Brain pericyte (primary cell): ENCODE results near the gene SRSF9.
"Not testable (repeated sequence)": the region's sequence is repeated elsewhere in the genome, so short reads cannot be mapped to it uniquely, and the experiment has no call there.

Experiments used
- DNase-seq: peaks from one replicate; pipeline ENCODE4 v3.0.0-alpha.2; 2012; ENCODE audit warnings: low read depth, low spot score

SRSF9 gene

DNA sequence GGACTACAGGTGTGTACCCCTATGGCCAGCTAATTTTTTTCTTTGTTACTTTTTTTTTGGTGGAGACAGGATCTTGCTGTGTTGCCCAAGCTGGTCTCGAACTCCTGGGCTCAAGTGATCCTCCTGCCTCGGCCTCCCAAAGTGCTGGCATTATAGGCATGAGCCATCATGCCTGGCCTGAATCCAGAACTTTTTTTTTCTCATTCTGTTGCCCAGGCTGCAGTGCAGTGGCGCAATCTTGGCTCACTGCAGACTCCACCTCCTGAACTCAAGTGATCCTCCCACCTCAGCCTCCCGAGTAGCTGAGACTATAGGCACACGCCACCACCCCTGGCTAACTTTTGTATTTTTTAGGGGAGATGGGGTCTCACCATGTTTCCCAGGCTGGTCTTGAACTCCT lies 17.0 kb downstream of the SRSF9 start:
- not testable (repeated sequence) for DNase-seq

DNA sequence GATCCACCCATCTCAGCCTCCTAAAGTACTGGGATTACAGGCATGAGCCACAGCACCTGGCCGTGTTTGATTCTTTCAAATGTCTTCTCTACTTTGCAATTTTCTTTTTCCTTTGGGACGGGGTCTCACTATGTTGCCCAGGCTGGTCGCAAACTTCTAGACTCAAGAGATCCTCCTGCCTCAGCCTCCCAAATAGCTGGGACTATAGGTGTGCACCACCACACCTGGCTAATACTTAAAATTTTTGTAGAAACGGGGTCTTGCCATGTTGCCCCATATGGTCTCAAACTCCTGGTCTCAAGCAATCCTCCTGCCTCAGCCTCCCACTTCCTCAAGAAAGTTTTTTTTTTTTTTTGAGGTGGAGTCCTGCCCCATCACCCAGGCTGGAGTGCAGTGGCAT lies 21.6 kb downstream of the SRSF9 start:
- no peak for DNase-seq

DNA sequence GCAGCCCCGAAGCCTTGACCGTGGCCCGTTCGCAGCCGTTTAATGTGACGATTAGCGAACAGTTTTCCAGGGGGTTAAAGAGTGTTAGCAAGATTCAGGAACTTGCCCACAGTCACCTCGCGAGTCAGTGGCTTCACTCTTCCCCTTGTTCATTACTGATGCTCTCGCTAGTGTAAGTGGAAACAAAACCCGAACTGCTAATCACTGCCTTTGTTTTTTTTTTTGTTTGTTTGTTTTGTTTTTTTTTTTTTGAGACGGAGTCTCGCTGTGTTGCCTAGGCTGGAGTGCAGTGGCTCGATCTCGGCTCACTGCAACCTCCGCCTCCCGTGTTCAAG lies 22.7 kb downstream of the SRSF9 start:
- DNase-seq = not testable (repeated sequence)

DNA sequence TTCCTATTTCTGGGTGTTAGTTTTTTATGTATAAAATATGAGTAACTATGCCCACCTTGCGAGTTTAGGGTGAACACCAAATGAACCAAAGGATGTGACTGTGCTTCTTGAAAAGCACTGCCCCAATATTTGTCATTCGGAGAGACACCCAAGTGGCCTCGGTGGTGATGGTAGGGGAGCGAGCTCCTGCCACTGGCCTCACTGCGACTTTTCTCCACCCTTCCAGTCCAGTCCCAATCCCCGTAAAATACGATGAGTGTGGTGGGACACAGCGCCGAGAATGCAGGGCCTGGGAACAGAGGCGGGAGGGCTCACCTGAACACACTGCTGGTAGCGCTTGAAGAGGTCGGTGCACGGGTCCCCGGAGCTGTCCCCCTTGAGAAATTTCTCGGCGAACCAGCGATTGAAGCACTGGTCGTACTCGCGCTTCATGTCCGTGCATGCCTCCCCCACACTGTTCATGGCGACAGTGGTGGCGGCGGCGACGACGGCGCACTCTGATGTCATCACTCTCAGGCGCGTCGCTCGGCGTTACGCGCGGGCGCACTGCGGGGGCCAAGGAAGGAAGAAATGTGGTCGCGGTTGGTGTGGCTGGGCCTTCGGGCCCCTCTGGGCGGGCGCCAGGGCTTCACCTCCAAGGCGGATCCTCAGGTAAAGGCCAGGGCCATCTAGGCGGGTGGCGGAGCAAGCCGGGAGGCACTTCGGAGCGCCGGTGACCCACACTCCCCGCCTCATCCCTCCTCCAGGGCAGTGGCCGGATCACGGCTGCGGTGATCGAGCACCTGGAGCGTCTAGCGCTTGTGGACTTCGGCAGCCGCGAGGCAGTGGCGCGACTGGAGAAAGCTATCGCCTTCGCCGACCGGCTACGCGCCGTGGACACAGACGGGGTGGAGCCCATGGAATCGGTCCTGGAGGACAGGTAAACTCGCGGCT lies 23.4 kb downstream of the SRSF9 start, which contains the start of the genes GATC and TRIAP1:
Gene GATC (plus strand): TSS at position 534 of the 933 bp plus-strand sequence. CDS start 37 bp downstream, at position 571.
Gene TRIAP1 (minus strand): TSS at position 474 of the 933 bp plus-strand sequence. CDS start 12 bp downstream, at position 462.
- DNase-seq = no peak

DNA sequence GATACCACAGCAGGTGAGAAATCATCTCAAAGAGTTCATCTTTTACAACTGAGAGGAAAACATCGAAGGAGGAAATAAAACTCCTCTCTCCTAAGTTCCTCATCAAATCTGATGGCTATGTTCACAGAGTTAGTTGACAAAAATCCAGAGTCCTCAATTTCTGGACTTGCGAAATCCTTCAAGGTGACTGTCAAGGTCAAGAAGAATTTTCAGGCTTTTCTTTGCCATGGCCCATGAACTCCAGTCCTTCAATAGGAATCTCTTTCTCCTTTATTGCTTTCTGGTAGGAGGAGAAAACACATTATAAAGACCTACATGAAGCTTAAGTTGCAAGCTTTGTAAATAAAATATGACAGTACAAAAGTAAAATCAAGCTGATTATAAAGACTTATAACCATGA lies 24.9 kb downstream of the SRSF9 start:
- DNase-seq = no peak

DNA sequence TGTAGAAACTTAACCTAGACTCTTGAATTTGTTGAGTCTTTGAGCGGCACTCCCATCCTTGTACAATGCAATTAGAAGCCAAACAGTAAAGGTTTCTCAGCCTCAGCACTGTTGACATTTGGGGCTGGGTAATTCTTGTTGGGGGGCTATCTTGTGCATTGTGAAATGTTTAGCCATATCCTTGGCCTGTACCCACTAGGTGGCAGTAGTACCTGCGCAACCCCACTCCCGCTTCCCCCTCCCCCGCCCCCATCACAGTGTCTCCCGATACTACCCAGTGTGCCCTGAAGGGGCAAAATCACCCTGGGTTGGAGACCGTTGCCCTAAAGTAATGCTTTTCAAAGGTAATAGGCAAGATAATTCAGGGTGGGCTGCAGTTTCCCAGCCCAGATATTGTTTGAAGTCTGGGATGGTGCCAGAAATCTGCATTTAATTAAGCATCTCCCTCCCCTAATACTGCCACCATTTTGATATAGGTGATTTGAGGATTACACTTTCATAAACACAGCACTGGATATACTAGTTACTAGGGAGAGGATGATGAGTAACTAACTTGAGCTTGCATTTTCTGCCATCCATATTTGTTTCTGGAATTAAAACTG lies 29.8 kb downstream of the SRSF9 start:
- DNase-seq = no peak

DNA sequence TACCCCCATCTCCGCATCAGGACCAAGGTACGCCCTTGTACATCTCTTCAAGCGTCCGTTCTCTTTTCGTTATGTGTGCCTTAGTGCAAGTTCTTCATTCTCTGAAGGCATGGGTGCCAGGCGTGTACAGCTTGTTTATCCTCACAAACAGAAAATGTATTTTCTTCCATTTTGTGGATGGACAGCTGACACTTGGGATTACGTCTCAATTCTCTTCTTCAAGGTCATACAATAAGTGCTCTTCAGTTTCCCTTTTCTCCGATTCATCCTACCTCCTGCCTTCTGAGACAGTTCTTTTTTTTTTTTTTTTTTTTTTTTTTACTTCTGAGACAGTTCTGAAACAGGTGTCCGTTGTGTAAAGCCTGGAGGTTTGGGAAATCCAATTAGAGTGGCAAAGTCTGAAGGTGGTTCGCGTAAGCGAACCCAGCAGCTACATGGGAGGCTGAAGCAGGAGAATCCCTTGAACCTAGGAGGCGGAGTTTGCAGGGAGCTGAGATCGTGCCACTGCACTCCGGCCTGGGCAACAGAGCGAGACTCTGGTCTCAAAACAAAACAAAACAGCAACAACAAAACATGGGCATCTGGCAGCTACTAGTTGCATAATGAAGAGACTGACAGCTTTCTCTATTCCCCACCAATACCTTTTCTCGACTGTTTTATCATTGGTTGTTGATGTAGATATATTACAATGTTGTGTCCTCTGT lies 30.9 kb downstream of the SRSF9 start:
- DNase-seq = no peak

DNA sequence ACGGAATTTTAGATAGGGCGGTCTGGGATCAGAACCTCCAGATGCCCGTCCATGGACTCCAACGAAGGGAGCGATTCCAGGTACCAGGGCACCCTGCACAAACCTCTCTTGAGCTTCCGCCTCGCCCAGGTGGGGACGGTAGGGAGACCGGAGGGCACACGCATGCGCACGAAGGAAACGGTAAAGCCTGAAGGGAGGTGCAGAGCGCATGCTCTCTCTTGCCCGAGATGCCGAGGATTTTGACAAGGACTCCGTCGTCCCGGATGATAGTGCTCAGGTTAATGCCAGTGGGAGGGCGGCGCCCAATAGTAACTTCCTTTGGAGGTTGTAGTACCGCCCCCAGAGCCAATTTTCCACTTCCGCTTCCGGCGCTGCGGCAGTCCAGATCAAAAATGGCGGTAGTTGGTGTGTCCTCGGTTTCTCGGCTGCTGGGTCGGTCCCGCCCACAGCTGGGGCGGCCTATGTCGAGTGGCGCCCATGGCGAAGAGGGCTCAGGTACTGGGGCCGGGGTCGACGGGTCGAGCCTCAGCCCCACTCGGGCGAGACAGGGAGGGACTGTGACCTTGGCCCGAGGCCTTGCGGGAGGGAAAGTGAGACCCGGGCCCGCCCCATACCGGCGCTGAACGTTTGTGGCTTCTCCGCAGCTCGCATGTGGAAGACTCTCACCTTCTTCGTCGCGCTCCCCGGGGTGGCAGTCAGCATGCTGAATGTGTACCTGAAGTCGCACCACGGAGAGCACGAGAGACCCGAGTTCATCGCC lies 31.6 kb downstream of the SRSF9 start, which contains the start of gene COX6A1:
Gene COX6A1 (plus strand): TSS at position 379 of the 760 bp plus-strand sequence. CDS start 14 bp downstream, at position 393.
- DNase-seq = peak; percentile 82

DNA sequence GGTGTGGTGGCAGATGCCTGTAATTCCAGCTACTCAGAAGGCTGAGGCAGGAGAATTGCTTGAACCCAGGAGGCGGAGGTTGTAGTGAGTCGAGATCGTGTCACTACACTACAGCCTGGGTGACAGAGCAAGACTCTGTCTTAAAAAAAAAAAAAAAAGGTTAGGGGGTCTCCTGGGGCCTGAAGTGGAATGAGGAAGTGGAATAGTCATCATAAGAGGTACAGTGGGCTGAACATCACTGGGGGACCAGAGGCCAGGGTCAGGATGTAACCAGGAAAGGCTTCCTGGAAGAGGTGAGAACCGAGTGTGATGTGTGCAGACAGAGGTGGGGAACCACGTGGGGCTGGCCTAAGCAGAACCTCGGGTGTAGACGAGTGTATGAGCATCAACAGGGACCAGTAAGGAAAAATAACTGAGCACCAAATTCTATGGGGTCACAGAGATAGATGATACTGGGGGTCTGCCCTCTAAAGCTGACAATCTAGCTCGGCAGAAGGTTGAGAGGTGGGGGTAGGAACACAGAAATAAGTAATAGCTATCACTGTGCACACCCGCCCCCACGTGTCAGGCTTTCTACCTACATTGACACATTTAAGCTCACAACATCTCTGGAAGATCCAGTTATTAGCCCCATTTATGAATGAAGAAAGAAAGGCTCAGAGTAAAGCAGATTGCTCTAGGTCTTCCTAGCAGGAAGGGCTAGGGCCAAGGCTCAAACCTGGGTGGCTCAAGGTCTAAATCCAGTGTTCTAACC lies 36.6 kb downstream of the SRSF9 start:
- no peak for DNase-seq

DNA sequence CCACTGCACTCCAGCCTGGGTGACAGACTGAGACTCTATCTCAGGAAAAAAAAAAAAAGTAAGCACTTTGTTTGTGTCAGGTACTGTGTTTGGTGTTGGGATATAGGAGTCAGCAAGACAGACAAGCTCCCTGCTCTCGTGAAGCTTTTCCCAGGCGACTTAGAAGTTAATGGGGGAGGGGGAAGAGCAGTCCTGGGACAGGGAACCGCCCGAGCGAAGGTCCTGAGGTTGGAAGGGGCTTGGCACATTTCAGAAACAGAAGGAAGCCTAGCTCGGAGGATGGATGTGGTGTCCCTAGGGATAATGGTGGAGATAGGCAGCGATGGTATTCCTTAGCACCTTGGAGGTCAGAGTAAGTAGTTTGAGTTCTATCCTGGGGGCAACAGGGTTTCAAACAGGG lies 40.2 kb downstream of the SRSF9 start:
- DNase-seq = no peak

DNA sequence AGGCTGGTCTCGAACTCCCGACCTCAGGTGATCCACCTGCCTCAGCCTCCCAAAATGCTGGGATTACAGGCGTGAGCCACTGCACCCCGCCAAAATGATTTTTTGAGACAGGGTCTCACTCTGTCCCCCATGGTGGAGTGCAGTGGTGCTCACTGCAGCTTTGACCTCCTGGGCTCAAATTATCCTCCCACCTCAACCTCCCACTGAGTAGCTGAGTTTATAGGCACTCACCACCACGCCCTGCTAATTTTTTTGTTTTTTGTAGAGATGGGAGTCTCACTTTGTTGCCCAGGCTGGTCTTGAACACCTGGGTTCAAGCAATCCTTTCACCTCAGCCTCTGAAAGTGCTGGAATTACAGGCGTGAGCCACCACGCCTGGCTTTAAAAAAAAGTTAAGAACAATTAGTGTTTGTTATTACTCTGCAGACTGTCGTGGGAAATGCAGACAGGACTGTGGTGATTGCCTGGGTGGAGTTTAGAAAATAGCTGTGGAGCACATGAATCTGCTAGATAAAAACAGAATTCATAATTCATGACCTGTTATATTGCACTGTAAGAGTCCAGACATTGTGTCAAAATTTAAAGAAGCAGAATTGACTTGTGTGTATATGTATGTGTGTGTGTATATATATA lies 40.8 kb downstream of the SRSF9 start:
- no peak for DNase-seq

DNA sequence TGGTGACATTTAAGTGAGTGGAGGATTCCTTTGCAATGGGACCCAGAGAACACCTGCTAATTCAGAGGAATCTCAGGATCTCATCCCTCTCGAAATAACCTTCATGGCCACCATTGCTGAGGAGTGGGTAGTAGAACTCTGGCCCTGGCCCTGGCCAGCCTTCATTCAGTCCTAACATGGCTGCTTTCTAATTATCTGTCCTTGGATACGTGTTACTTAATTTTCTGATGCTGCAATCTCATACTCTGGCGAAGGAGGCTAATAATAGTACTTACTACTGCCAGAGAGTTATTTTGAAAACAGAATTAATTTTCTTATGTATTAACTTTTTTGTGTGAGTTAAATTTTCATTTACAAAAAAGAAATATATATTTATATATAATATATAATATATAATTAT lies 43.8 kb downstream of the SRSF9 start:
- no peak for DNase-seq

DNA sequence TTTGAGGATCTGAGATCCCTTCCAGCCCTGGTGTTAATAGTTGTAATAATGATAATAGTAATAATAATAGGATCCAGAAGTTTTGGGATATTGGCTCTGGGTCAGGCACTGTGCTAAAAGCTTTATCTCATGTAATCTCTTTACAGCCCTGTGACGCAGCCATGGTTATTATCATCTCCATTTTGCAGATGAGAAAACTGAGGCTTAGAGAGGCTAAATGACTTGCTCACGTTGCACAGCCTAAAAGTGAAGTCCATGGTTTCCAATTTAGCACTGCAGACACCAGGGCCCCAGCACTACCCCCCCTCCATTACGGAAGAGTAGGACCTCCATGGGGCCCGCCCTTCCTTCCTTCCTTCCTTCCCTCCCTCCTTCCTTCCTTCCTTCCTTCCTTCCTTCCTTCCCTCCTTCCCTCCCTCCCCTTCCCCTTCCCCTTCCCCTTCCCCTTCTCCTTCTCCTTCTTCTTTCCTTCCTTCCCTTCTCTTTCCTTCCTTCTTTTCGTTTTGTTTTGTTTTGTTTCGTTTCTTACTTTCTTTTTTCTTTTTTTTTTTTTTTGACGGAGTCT lies 46.6 kb downstream of the SRSF9 start:
- no peak for DNase-seq

DNA sequence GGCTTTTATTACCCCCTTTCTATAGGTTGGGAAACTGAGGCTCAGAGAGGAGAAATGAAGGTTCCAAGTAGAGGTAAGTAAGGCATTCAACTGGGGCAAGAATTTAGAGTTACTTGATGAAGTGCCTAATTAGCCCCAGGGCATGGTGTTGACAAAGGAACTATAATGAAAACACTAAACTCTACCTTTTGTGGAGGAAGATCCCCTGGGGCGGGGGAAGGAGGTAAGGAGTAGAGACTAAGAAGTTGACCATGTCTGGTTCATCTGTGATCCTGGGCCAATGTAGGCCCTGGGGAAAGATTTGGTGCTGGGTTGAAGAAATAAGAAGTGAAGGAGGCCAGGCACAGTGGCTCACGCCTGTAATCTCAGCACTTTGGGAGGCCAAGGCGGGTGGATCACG lies 47.8 kb downstream of the SRSF9 start:
- DNase-seq = no peak

DNA sequence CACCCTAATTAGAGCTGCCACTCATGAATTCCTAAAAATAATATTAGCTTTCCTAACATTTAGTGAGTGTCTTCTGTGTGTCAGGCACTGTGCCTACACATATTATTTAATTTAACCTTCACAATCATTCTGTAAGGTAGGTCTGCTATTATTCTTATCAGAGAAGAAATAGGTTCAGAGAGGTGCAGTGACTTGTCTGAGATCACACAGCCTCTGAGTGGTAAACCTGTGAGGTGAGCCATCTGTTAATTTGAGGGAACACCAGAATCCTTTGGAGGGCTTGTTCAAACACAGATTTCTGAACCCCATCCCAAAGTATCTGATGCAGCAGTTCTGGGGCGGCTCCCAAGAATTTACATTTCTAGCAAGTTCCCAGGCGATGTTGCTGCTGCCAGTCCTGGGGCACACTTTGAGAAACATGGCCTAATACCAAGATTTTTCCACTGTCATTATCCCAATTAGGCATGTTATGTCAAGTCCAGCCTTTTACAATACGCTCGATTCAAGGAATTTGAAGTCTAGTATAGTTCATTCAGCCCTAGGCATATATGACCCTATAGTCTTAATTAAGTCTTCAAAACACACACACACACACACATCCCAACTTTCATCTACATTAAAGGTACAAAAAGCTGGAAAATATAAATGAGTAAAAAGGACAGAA lies 51.5 kb downstream of the SRSF9 start:
- no peak for DNase-seq

DNA sequence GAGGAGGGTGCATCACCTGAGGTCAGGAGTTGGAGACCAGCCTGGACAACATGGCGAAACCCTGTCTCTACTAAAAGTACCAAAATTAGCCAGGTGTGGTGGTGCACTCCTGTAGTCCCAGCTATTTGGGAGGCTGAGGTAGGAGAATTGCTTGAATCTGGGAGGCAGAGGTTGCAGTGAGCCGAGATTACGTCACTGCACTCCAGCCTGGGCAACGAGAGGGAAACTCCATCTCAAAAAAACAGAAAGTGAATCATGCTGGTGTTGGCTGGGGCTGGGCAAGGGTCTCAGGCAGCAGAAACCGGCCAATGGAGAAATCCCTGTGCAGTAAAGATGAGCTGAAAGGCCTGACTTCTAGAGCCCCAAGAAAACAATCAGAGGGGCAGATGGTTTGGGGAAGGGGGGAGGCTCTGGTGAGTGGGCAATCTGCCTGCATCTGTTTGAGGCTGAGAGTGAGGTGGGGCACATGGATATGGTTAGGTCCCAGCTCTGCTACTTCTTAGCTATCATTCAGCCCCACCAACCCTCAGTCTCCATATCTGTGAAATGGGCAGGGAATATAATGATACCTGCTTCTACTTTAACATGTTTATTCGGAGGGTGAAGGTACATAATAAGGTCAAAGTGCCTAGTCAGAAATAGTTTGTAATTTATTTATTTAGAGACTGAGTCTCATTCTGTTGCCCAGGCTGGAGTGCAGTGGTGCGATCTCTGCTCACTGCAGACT lies 52.9 kb downstream of the SRSF9 start:
- DNase-seq = no peak

DNA sequence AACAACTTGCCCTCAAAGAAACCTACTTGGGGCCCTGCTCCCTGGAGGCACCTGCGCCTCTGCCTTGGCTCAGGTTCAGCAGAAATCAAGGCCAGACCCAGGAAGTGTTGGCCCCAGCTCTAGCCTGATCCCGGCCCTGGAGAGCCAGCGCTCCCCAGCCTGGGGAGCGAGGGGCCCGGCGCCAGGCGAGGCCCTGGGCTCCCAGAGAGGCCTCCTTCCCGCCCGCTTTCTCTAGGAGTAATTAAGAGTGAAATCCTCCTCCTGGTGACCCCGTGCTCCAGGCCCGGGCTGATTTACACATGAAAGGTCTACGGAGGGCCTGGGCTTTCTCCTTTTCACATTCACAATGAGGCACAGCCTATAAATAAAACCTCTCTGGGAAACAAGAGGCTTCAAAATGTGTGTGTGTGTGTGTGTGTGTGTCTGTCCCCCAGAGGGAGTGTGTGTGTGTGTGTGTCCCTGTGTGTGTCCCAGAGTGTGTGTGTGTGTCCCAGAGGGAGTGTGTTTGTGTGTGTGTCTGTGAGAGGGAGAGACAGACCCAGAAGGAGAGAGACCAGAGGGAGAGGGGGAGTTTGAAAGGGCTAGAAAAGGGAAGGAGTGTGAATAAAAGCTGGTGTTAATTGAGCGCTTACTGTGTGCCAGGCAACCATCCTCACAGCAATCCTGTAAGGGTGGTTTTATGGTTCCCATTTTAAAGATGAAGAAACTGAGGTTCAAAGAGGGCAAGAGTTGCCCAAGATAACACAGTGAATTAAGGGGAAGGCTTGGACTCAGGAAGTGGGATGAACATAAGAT lies 55.5 kb downstream of the SRSF9 start:
- DNase-seq = no peak

DNA sequence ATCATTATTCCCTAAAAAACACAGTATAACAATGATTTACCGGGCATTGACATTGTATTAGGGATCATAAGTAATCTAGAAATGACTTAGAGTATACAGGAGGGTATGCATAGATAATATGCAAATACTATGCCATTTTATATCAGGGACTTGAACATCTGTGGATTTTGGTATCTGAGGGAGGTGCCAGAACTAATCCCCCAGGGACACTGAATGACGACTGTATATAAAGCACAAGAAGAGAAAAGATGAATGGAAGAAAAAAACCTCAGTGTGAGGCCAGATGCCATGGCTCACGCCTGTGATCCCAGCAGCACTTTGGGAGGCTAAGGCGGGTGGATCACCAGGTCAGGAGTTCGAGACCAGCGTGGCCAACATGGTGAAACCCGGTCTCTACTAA lies 57.1 kb downstream of the SRSF9 start:
- no peak for DNase-seq
